ENCODE results near the gene PTBP1. TPM values are rescaled to one million over a fixed set of nuclear protein-coding genes. Genes with fewer than 3 reads are reported as not detected.
A peak's percentile ranks its signal among the peaks of the same experiment; 100 is the strongest.

PTBP1 gene
- total and polyA plus RNA-seq, 9 donors: 73.4 to 312 (median 215) TPM

GRCh38 chr19:799076-799881, 2.0 kb downstream of the PTBP1 start:
- H3K4me1 ChIP-seq (ENCODE audit: insufficient read depth): peaks cover 46% of the 10 kb centered on the region
- peak overlapping the region; percentile 68 for H3K4me3 ChIP-seq
- H3K9me3 ChIP-seq: no peaks in the 10 kb centered on the region
- H3K27ac ChIP-seq: no peak overlapping the region
- TF ChIP-seq EP300 (IDR thresholded peaks at IDR 0.05): no peak
- TF ChIP-seq POLR2A (IDR thresholded peaks at IDR 0.05): no peak
- TF ChIP-seq CTCF (IDR thresholded peaks at IDR 0.05): no peak
- DNase-seq: peak in 3 of 5 donors; percentile 41 to 48 (median 47)
- WGBS, 3 donors: 9 to 10% (median 10%) methylated on average over 28 of the region's 28 CpGs
- H3K36me3 ChIP-seq: no peaks in the 10 kb centered on the region
- H3K27me3 ChIP-seq: no peaks in the 10 kb centered on the region
- intact Hi-C loops (cut with DNase I): loop anchor here in 2 of 4 donors (10.0 kb wide), 1 partner anchor 116 kb away; the partner anchor contains the start of genes KISS1R (in 2 of the 2) and R3HDM4 (in 2 of the 2)

GRCh38 chr19:800360-801029, 3.2 kb downstream of the PTBP1 start:
- WGBS, 3 donors: 31 to 44% (median 36%) methylated on average over 17 of the region's 17 CpGs
- TF ChIP-seq EP300 (IDR thresholded peaks at IDR 0.05) (no peak), CTCF (IDR thresholded peaks at IDR 0.05) (no peak), POLR2A (IDR thresholded peaks at IDR 0.05) (no peak)
- H3K4me1 ChIP-seq (ENCODE audit: insufficient read depth): peaks cover 46% of the 10 kb centered on the region
- no peaks in the 10 kb centered on the region for H3K9me3 ChIP-seq
- H3K27ac ChIP-seq: no peak overlapping the region
- DNase-seq: peak in 1 of 5 donors; percentile 21
- H3K36me3 ChIP-seq: no peaks in the 10 kb centered on the region
- no peaks in the 10 kb centered on the region for H3K27me3 ChIP-seq
- no peak overlapping the region for H3K4me3 ChIP-seq
- intact Hi-C loops (cut with DNase I): no loop called here

- no peaks in the 10 kb centered on the region for H3K27me3 ChIP-seq
- intact Hi-C loops (cut with DNase I): no loop called here
- peaks cover 41% of the 10 kb centered on the region for H3K4me1 ChIP-seq (ENCODE audit: insufficient read depth)
- H3K27ac ChIP-seq: no peak overlapping the region
- TF ChIP-seq POLR2A (IDR thresholded peaks at IDR 0.05): no peak
- no peak for TF ChIP-seq CTCF (IDR thresholded peaks at IDR 0.05)
- no peak for TF ChIP-seq EP300 (IDR thresholded peaks at IDR 0.05)
- DNase-seq: peak in 4 of 5 donors; percentile 55 to 80 (median 71)
- H3K9me3 ChIP-seq: no peaks in the 10 kb centered on the region
- 30 to 33% (median 30%) methylated on average over 23 to 29 of the region's 29 CpGs for WGBS, 3 donors
- no peak overlapping the region for H3K4me3 ChIP-seq
- no peaks in the 10 kb centered on the region for H3K36me3 ChIP-seq
These were observed 4.0 kb downstream of the PTBP1 start for GRCh38 chr19:801030-801860.

DNA sequence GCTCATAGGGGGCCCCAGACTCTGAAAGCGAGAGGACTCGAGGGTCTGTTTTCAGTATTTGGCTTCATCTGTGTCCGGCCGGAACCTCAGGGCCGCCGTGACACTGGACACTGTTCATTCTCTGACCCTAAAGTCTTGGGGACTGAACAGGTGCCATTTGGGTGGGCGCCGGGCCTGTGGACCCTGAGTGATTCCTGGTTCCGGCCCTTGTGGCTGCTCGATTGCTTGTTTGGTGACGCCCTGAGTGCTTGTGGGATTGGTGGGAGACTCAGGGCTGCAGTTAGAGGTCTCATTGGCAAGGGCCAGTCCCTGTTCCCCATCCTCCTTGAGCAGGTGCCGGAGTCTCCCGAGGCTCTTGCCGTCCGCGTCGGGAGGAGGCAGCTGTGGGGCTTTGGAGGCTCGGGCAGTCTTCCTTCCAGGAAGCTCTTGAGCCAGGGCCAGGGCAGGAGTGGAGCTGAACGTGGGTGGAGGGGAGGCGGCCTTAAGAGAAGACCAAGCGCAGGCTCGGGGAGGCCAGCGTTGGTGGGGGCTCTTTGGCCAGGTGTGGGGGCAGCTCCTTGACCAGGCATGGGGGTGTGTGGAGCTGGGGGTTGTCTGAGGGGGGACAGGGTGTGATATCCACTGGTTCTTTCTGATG, 4.7 kb downstream of the PTBP1 start:
- no peak overlapping the region for H3K4me3 ChIP-seq
- H3K36me3 ChIP-seq: no peaks in the 10 kb centered on the region
- 19 to 20% (median 19%) methylated on average over 23 of the region's 23 CpGs for WGBS, 3 donors
- TF ChIP-seq POLR2A (IDR thresholded peaks at IDR 0.05) (no peak), EP300 (IDR thresholded peaks at IDR 0.05) (no peak), CTCF (IDR thresholded peaks at IDR 0.05) (no peak)
- peak; percentile 54 to 73 (median 63) for DNase-seq
- no peaks in the 10 kb centered on the region for H3K9me3 ChIP-seq
- no peak overlapping the region for H3K27ac ChIP-seq
- H3K27me3 ChIP-seq: no peaks in the 10 kb centered on the region
- intact Hi-C loops (cut with DNase I): no loop called here
- peaks cover 41% of the 10 kb centered on the region for H3K4me1 ChIP-seq (ENCODE audit: insufficient read depth)
